Measurements from ENCODE around the gene CKS2. TPM values are rescaled to one million over a fixed set of nuclear protein-coding genes. Genes with fewer than 3 reads are reported as not detected.

The CKS2 gene
- total RNA-seq, 1 donor from 2014 or later, result 23.7 TPM

GRCh38 chr9:89364666-89365531 lies 53.9 kb downstream of the CKS2 start:
- H3K27ac Mint-ChIP-seq (ENCODE audit: unreplicated experiment), result no peak overlapping the region

GRCh38 chr9:89365532-89365912 lies 54.5 kb downstream of the CKS2 start:
- H3K36me3 Mint-ChIP-seq (ENCODE audit: unreplicated experiment), result peaks cover 12% of the 10 kb centered on the region
- no peak for DNase-seq (ENCODE audit: extremely low spot score, unreplicated experiment)
- H3K27me3 Mint-ChIP-seq (ENCODE audit: unreplicated experiment), result no peaks in the 10 kb centered on the region
- H3K4me3 Mint-ChIP-seq (ENCODE audit: unreplicated experiment), result no peak overlapping the region
- no peak overlapping the region for H3K27ac Mint-ChIP-seq (ENCODE audit: unreplicated experiment)
- H3K9me3 Mint-ChIP-seq (ENCODE audit: unreplicated experiment), result no peaks in the 10 kb centered on the region
- no peaks in the 10 kb centered on the region for H3K4me1 Mint-ChIP-seq (ENCODE audit: unreplicated experiment)
- no peak for TF ChIP-seq CTCF (IDR thresholded peaks at IDR 0.05)

More at GRCh38 chr9:89364666-89365531, 53.9 kb downstream of the CKS2 start:
- Mint-ChIP-seq H3K9me3 (ENCODE audit: unreplicated experiment) (no peaks in the 10 kb centered on the region), H3K27me3 (ENCODE audit: unreplicated experiment) (no peaks in the 10 kb centered on the region), H3K36me3 (ENCODE audit: unreplicated experiment) (peaks cover 17% of the 10 kb centered on the region), H3K4me3 (ENCODE audit: unreplicated experiment) (no peak overlapping the region), H3K4me1 (ENCODE audit: unreplicated experiment) (no peaks in the 10 kb centered on the region)
- no peak for DNase-seq (ENCODE audit: extremely low spot score, unreplicated experiment)
- TF ChIP-seq CTCF (IDR thresholded peaks at IDR 0.05), result no peak

Small RNA genes lying within 50 kb of the gene (microRNA-seq; reads per million reads assigned to microRNA genes)
- gene MIR3153 (ENCODE audit: unreplicated experiment), result not detected

Other genes with a start within 250 kb of the CKS2 start
- 0.05 and 0.21 TPM in 2 replicates for gene SHC3, start 132.4 kb upstream of the CKS2 start, total RNA-seq
- gene SECISBP2, start 7.3 kb downstream of the CKS2 start, total RNA-seq, result 30.6 and 31.5 TPM in 2 replicates
- 2.0 and 2.2 TPM in 2 replicates for gene SEMA4D, start 186.9 kb downstream of the CKS2 start, total RNA-seq